Hematopoietic multipotent progenitor cell treated with erythropoietin and hydrocortisone succinate and interleukin-3 and kit ligand, for 4 days (in vitro differentiated cells): ENCODE measurements around the gene MCF2L.

Experiments used
- DNase-seq: peaks from one replicate; pipeline ENCODE4 v3.0.0-alpha.2; 2015

Gene MCF2L

GRCh38 chr13:113138792-113139551 lies 170.0 kb downstream of the MCF2L start:
- DNase-seq: no peak

GRCh38 chr13:113139577-113139976 lies 170.6 kb downstream of the MCF2L start:
- DNase-seq: no peak

- no peak for DNase-seq
Observed at GRCh38 chr13:113140677-113141600, 171.9 kb downstream of the MCF2L start.

- DNase-seq: no peak
Observed at GRCh38 chr13:113141601-113141970, 172.6 kb downstream of the MCF2L start.

GRCh38 chr13:113142876-113143275 lies 173.9 kb downstream of the MCF2L start:
- no peak for DNase-seq

- DNase-seq: no peak
Observed at GRCh38 chr13:113143466-113144254, 174.6 kb downstream of the MCF2L start.

GRCh38 chr13:113144255-113144629 lies 175.2 kb downstream of the MCF2L start:
- no peak for DNase-seq

GRCh38 chr13:113145496-113145895 lies 176.5 kb downstream of the MCF2L start:
- no peak for DNase-seq

GRCh38 chr13:113145911-113146598 lies 177.0 kb downstream of the MCF2L start:
- no peak for DNase-seq

- no peak for DNase-seq
Observed at GRCh38 chr13:113146750-113147149, 177.7 kb downstream of the MCF2L start.

- DNase-seq: no peak
Observed at GRCh38 chr13:113147206-113147605, 178.2 kb downstream of the MCF2L start.

- no peak for DNase-seq
Observed at GRCh38 chr13:113148407-113148806, 179.4 kb downstream of the MCF2L start.

- no peak for DNase-seq
Observed at GRCh38 chr13:113148940-113149503, 180.0 kb downstream of the MCF2L start.
